SK-N-MC (cell line): ENCODE data around the gene SSX2IP.
"Not testable (repeated sequence)": the region's sequence is repeated elsewhere in the genome, so short reads cannot be mapped to it uniquely, and the experiment has no call there.

Experiments used
- DNase-seq: peaks from one replicate; pipeline ENCODE4 v3.0.0-alpha.2; 2011; ENCODE audit warnings: low read depth, low spot score
- H3K27ac ChIP-seq: fragments of 200-600 bp; sonication (generic); 2 replicates; pipeline ENCODE4 v1.5.1; 2016; ENCODE audit warnings: mixed run types
- H3K36me3 ChIP-seq: fragments of 200-600 bp; sonication (generic); 2 replicates; pipeline ENCODE4 v1.6.1; 2017; ENCODE audit warnings: antibody characterized with exemption, low read length, mixed read lengths; ENCODE audit not compliant: insufficient read depth
- H3K4me3 ChIP-seq: fragments of 200-600 bp; sonication (generic); 2 replicates; pipeline ENCODE4 v1.5.1; 2016
- H3K9ac ChIP-seq: fragments of 200-600 bp; sonication (generic); 2 replicates; pipeline ENCODE4 v1.8.0; 2017; ENCODE audit warnings: mixed run types, mixed read lengths; ENCODE audit not compliant: insufficient read length
- H3K9me3 ChIP-seq: fragments of 200-600 bp; sonication (generic); 2 replicates; pipeline ENCODE4 v1.6.1; 2017; ENCODE audit warnings: low read depth, mild to moderate bottlenecking, antibody characterized with exemption, low read length, moderate library complexity, mixed read lengths
- EZH2 ChIP-seq: fragments of 200-600 bp; sonication (generic); IDR thresholded peaks from one replicate; pipeline ENCODE4 v1.6.1; 2017; ENCODE audit warnings: antibody characterized with exemption
- POLR2AphosphoS5 ChIP-seq: IDR thresholded peaks from 2 replicates; pipeline ENCODE4 v1.6.1; 2012; ENCODE audit warnings: mild to moderate bottlenecking, low read depth, low read length, borderline replicate concordance

SSX2IP gene

DNA sequence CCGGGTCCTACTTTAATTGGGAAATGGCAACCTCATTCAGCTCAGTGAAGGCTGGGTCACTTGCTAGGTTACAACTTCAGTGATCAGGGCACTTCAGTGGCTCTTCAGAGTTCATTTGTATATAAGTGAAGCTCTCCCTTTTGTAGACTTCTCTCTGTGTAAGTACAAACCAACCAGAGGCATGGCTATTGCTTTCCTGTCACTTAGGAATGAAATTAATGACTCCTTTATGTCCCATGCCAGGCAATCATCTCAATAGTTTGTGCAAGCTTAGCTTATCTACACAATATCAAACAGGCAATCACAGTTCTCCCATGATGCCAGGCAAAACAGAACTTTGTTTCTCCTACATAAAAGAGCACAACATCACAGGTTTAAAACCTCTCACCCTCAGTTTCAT lies 93.2 kb downstream of the SSX2IP start:
- Histone ChIP-seq H3K36me3 (no peaks in the 10 kb centered on the region), H3K4me3 (no peak overlapping the region), H3K9me3 (no peaks in the 10 kb centered on the region), H3K27ac (no peak overlapping the region), H3K9ac (no peak overlapping the region)
- TF ChIP-seq POLR2AphosphoS5 (no peak), EZH2 (no peak)
- DNase-seq = no peak

DNA sequence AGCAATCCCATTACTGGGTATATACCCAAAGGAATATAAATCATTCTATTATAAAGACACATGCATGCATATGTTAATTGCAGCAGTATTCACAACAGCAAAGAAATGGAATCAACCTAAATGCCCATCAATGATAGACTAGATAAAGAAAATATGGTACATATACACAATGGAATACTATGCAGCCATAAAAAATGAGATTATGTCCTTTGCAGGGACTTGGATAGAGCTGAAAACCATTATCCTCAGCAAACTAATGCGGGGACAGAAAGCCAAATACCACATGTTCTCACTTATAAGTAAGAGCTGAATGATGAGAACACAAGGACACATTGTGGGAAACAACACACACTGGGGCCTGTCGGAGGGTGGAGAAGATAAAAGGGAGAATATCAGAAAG lies 95.3 kb downstream of the SSX2IP start:
- not testable (repeated sequence) for H3K4me3 ChIP-seq, DNase-seq, H3K27ac ChIP-seq, H3K9ac ChIP-seq, H3K9me3 ChIP-seq, H3K36me3 ChIP-seq
